HG03103 (cell line): ENCODE measurements around the gene GPR107.

ENCODE experiments used
- ATAC-seq: cut with Tn5 transposase; IDR thresholded peaks from one replicate; pipeline ENCODE4 v1.9.1; 2021; ENCODE audit warnings: low read depth; ENCODE audit not compliant: unreplicated experiment

Gene GPR107

DNA sequence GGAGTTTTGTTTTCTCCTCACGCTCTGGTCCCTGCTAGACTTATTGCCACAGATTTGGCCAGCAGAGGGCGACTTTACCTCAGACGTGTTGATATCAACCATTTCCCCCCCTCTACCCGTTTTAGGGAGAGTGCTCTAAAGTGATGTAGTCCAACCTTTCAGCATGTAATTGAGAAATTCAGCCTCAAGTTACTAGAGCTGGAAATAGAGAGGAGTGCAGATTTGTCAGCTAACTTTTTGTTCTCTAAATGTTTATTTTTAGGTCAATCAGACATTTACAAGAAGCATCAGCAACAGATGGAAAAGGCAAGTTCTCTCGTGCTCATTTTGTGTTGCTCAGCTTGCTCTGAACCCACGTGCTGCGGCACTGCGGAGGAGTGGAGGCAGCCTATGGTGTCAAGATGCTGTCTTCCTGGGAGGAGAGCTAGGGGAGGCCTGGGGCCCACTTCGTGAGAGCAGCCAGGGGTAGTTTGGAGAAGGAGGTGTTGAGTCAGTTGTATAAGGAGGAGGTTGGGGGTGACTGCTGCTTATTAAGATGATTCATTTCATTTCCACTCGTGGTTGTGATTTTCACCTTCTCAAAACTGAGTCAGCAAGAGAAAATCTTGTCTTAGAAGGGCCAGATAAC is 53.6 kb downstream of the GPR107 start:
- ATAC-seq, result no peak

DNA sequence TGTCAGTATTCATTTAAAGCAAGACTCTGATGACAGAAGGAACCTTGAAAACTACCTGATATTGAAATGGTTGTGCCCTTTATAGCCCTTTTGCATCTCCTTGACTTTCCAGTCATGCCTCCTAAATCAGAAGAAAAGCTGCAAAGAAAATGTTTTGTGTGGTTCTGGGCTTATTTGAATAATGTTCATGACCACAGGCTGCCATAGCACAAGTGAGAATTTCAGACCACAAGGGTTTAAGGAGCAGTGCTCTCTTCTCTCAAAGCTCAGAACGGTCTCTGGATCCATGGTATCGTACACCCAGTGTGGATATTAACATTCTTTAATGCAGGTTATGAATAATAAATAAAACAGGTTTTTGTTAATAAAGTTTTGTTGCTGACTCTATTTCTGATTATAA is 54.2 kb downstream of the GPR107 start:
- no peak for ATAC-seq

DNA sequence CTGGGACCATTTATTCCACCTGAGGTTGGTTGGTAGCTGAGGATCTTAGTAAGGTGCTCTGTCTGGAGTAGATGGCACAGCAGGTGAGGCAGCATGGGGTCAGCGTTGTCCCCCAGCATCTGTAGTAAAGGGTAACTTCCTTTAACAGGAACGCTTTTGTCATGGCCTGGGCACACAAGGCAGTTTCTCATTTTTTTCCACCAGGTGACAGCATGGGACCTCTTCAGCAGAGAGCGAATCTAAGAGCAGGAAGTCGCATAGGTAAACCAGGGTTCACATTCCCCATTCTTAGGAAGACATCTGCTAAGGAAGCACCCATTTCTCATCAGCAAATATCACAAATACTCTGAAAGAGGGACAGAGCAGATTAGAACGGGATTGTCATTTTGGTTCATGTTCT is 56.5 kb downstream of the GPR107 start:
- ATAC-seq, result no peak

DNA sequence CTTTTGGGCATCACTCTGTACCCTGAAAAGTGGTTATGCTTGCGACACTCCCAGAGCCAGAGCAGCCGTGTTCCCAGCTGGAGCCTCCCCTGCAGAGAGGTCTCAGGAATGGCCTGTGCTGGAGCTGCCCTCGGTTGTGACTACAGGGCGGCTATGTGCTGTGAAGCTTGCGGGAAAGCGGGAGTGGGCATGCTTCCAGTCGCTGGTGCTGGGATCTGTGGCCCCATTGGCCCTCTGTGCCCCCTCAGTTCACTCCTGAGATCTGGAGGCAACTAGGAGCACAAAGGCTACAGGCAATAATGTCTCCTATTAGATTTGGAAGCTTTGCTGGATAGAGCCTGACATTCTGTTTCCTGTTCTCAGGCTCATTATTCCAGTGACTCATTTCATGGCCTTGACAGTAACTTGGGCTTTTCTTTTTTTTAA is 56.9 kb downstream of the GPR107 start:
- ATAC-seq, result no peak

DNA sequence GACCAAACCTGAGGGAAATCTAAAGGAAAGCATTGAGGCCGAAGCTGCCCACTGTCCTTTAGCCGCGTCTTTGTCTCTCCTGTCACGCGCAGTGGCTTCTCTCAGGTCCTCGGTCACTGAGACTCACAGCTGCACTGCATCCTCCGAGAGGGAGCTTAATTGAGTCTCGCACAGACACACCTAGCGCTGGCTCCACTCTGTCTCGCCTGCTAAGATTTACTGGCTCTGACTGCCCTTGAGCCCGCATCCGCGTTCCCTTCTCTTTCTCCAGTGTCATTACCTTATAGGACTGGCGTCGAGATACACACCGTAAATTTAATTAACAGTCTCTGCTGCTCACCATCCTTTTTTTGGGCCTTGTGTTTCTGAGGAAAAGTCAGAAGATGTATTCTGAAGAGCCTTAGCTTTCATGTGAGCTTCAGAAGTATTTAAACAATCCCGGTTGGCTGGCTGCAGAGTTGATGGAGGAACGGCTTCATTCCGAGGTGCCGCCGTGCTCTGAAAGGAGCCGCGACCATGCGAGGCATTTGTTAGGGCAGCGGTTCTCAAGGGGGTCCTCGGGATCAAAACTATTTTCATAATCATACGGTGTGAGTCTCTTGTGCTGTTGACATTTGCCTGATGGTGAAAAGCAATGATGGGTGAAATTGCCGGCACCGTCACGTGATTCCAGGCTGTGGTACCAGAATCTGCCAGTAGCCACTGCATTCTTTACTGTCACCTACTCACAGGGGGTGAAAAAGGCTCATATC is 58.3 kb downstream of the GPR107 start:
- ATAC-seq, result no peak

DNA sequence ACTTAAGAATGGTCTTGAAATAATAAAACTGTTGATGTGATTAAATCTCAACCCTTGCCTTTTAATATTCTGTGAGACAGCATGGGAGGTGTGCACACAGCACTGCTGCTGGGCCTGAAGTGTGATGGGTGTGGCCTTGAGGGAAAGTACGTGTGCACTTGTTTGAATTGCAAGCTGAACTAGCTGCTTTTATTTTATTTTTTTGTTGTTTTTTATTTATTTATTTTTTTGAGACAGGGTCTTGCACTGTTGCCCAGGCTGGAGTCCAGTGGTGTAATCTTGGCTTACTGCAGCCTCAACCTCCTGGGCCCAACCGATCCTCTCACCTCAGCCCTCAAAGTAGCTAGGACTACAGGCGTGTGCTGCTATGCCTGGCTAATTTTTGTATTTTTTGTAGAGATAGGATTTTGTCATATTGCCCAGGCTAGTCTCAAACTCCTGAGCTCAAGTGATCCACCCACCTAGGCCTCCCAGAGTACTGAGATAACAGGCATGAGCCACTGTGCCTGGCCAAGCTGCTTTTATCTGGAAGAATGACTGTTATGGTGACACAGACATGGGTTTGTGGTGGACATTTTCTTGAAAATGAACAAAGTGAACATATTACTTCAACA is 58.9 kb downstream of the GPR107 start:
- ATAC-seq, result no peak

DNA sequence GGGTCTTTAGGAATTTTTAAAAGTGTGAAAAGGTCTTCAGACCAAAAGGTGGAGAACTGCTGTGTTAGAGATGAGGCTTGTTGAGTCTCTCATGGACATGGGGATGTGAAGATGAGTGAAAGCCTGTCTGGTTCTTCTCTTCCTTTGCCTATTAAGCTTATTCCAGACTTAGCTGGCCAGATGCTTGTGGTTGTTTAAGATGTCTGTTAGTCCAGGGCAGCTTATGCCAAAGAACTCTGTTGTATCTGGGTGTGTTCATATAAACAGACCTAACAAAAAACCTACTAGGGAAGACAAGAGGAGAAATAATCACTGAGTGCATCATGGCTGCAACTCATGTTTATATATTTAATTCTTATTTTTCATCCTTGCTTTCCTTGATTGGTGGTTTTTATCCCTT is 61.0 kb downstream of the GPR107 start:
- no peak for ATAC-seq

DNA sequence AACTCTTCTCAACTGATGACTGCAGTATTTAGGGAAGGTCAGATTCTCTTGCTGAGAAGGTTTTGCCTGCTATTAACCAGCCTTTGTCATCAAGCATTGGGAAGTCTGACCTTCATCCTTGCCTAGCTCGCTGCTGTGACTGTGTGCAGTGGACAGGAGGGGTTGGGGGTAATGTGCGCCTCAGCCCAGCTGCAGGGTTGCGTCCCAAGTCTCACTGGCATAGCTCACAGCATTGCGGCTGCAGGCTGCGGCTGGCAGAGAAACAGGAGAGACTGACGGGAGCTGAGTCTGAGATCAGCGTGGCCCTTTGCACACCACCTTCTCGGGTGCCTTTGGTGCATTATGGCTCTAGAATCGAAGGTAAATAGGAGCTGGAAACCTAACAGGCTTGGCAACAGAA is 62.6 kb downstream of the GPR107 start:
- no peak for ATAC-seq

DNA sequence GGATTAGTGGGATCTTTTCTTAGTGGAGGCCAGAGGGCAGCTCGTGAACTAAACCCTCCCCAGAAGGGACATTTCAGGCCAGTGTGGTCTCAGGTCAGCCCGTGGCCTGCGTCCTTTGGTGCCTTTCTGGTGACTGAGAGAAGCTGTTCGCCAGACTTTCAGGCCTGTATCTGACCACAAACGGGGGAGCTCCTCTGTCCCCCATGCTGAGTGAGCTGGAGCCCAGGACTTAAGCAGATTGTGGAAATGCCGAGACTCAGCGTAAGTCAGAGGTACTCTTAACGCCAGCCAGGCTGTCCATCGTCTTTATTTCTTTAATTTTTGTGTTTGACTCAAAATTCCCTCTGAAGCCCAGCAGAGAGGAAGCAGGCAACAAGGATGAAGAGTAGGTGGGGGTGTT is 63.7 kb downstream of the GPR107 start:
- no peak for ATAC-seq

DNA sequence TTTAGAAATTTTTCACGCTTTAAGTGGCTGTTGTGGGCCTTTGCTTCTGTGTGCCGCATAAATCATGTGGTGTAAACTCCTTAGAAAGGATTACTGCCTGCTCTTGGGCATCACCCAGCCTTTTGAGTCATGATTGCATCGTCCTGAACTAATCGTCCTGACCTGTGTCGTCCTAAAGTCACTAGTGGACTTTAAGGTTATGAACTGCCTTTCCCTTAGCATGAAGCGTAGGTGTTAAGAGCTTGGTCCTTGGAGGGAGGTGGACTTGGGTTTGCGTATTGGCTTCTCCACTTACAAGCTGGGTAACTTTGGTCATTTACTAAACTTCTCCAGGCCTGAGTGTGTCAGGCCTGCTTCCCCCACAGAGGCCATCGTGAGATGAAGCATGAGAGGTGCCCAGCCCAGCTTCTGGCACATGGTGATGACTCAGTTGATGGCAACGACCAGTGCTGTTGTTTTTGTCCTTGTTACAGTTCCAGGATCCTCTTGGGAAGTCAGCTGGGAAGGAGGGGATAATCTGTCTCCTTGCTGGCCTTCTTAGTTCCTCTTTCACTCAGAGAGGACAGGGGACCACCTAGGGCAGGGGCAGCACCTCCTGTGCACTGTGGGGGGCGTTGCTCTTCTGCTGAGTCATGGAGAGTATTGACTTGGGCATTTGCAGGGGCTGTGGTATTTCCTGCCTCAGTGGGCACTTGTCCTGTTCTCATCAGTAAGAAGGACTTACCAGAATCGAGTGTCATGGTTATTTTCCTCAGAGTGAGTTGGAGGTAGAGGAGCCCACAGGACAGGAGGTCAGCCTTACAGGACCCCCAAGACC is 64.3 kb downstream of the GPR107 start:
- ATAC-seq, result no peak

DNA sequence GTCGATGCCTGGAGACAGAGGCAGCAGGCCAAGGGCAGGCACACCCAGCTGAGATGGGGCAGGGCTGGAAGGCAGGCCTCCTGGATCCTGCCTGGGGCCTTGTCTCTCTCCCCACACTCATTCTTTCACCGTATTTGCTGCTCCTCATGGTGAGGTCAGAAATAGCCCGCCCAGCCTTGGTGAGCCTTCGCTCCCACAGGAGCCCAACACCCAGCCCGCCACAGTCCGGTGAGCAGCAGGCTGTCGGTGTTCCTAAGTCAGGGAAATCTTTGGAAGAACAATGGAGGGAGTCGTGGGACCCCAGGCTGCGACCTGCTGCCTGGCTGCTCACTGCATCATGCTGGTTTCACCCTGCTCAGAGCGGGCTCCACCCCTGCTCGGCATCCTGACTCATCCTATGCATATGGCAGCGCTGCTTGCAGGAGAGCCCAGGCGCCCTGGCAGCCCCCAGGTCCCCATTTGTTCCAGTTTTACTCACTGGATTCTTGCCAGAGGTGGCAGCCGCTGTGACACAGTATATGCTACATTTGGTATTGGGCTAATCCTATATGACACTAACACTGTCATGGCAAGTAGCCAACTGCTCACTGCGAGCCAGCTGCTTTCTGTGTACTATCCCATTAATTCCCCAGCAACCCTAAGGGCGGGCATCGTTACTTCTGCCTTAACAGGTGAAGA is 65.3 kb downstream of the GPR107 start:
- no peak for ATAC-seq

DNA sequence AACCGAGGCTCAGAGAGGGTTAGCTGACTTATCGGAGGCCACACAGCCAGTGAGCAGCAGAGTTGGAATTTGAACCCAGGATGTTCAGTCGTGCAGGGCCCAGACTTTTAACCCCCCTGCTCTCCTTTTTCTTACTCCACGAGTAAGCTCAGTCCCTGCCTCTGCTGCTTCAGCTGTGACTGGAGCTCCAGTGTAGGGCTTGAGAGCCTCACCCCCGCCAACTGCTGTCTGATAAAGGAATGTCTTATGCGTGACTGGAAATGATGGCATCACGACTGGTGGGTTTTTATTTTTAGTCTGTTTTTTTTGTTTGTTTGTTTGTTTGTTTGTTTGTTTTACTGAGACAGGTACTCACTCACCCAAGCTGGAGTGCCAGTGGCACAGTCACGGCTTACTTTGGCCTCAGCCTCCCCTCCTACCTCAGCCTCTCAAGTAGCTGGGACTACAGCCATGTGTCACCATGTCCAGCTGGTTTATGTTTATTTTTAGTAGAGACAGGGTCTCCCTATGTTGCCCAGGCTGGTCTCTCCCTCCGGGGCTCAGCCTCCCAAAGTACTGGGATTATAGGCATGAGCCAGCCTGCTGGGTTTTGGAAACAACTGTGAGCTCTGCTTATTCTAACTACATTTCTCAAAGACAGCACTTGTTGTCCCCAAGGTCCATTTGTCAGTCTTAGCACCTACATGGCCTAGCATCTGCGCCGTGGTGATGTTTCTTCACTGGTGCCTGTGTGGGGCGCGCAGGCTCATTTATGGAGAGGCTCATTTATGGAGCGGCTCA is 66.0 kb downstream of the GPR107 start:
- no peak for ATAC-seq

DNA sequence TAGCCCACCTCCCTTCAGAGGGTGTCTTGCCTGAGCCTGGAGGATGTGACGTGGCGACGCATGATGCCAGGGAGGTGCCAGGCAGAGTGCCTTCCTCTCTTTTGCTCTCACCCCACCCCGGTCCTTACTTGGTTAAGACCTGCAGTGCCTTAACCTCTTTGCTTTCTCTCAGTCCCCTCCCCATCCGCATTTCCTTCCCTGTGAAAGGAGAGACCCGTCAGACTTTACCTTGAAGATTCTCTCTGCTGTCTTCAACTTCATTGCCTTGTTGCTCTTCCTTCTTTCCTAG is 66.5 kb downstream of the GPR107 start:
- no peak for ATAC-seq

DNA sequence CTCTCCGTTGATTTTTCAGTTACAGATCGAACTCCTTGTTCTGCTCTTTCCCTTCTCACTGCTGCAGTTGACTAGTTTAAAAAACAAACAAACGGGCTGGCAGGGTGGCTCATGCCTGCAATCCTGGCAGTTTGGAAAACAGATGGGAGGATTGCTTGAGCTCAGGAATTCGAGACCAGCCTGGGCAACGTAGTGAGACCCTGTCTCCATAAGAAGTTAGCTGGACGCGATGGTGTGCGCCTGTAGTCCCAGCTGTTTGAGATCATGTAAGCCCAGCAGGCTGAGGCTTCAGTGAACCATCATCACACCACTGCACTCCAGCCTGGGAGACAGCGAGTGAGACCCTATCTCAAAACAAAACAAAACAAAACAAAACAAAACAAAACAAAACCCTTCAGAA is 67.1 kb downstream of the GPR107 start:
- ATAC-seq, result no peak

DNA sequence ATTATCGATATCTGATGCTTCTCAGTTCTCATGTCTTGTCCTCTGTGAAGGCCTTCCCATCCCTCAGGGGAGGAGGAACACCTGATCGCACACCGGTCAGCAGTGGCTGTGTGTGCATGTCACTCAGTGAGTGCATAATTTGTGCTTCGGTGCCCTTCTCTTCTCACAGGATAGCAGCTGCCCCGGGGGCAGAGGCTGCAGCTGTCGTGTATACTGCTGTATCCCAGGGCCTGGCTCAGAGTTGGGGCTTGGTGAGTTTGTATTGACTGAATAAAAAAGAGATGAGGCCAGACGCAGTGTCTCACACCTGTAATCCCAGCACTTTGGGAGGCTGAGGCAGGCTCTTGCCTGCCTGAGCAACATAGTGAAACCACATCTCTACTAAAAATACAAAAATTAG is 68.8 kb downstream of the GPR107 start:
- no peak for ATAC-seq

DNA sequence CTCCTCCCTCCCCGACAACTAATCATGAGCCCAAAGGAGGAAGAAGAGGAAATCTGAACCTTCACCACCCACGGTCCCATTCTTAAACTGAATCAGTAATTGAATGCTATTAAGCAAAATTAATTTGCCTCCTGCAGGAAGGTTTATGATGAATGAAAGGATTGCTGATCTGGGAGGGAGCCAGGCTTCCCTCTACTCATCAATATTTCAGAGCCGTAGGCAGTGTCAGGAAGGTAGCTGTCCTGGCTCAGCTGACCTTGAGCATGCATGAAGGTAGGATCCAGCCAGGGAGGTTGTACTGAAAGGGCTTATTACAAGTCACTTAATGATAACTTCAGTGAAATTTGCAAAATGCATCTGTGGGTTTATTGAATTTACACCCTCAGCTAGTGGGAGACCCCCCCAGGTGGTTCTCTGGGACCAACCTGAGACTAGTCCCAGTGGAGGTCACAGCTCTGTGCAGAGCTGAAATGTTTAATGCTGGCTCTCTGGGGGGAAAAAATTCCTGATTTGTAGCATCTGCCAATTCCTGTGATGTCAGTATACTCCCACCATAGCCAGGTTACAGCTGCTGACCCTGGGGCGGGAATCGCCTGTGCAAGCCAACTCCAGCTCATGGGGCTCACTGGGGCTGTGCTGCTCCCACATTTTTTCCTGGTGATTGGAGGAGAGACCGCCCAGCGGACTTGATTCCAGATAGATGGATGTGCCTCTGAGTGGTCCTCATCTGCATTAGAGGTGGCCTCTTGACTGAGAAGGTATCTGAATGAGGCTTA is 70.6 kb downstream of the GPR107 start:
- no peak for ATAC-seq

DNA sequence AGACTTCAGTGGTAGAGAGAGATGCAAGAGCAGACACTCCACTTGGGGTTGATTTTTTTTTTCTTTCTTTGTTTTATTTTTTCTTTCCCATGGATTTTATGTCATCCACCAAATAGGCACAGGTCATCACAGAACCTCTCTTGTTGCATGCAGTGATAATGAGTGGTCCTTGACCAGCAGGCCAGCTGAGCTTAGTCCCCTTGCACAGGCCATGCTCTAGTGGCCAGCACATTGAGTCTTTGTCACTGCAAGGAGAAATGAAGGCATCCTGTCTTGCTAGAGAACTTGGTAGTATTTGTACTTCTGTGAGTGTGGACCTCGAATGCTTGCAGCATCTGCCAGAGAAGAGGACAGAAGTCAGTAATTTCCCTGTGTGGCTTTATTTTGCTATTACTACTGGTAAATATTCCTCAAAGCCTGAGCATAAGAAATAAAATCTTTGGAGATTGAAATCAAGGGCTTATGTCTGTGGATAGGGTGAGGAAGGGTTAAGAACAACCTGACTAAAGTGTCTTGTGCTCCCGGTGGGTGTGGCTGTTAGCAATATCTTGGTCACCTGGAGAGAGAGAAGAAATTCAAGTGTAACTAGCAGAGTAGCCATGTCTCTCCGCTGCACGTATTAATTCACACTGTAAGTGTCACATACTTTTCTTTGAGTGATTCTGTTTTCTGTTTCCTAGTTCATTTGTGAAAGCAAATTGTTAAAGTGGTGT is 73.2 kb downstream of the GPR107 start:
- no peak for ATAC-seq

DNA sequence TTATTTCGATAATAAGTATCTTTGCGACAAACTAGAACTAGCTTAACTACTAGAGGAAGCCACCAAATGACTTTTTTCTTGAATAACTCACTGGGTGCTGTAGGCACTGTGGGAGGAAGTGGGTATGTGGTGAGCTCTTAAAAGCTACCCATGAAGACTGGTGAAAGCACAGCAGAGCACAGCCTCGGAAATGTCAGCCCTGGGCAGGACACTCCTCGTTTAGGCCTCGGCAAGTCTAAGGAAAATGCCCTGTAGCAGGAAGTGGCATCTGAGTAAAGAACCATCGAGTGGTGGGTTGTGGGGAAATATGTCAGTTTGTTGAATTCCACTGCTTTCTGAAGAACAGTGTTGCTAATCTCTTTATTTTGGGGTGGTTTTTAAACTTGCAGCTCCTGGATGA is 74.5 kb downstream of the GPR107 start:
- ATAC-seq, result peak; percentile 31
